Measurements from ENCODE around the gene SH2D5. TPM values are rescaled to one million over a fixed set of nuclear protein-coding genes. Genes with fewer than 3 reads are reported as not detected.
A peak's percentile ranks its signal among the peaks of the same experiment; 100 is the strongest.
"Not testable (repeated sequence)": the region's sequence is repeated elsewhere in the genome, so short reads cannot be mapped to it uniquely, and the experiment has no call there.

SH2D5 gene
- total and polyA plus RNA-seq, 2 experiments from 2014 or later, result 0.53 to 1.1 TPM

- Histone ChIP-seq H3K4me3 (no peak overlapping the region), H3K36me3 (replicated peaks; ENCODE audit: insufficient read depth, low read depth) (no peaks in the 10 kb centered on the region), H3K79me2 (no peaks in the 10 kb centered on the region), H4K20me1 (ENCODE audit: insufficient read depth, poor library complexity, severe bottlenecking) (no peaks in the 10 kb centered on the region), H3K9me3 (ENCODE audit: low read depth) (no peaks in the 10 kb centered on the region), H3K27ac (no peak overlapping the region), H3K27me3 (peaks cover 22% of the 10 kb centered on the region), H3K9me2 (replicated peaks; ENCODE audit: insufficient read depth) (no peaks in the 10 kb centered on the region), H2AFZ (no peak overlapping the region), H3K4me1 (ENCODE audit: insufficient read depth) (no peaks in the 10 kb centered on the region), H3K4me2 (no peak overlapping the region)
- DNase-seq (ENCODE audit: low spot score), result no peak
- no peak for TF ChIP-seq EZH2phosphoT487 (IDR thresholded peaks at IDR 0.05; ENCODE audit: low read depth, severe bottlenecking, unreplicated experiment)
- WGBS (ENCODE audit: low lambda C conversion rate, missing lambda C conversion rate), result 95% methylated on average over 12 of the region's 12 CpGs
Observed at GRCh38 chr1:20720631-20721091, 11.8 kb downstream of the SH2D5 start.

- H4K20me1 ChIP-seq (ENCODE audit: insufficient read depth, poor library complexity, severe bottlenecking), result no peaks in the 10 kb centered on the region
- no peak overlapping the region for H3K27ac ChIP-seq
- H2AFZ ChIP-seq, result no peak overlapping the region
- H3K4me2 ChIP-seq, result no peak overlapping the region
- no peak overlapping the region for H3K4me3 ChIP-seq
- H3K79me2 ChIP-seq, result no peaks in the 10 kb centered on the region
- H3K9me2 ChIP-seq (replicated peaks; ENCODE audit: insufficient read depth), result no peaks in the 10 kb centered on the region
- WGBS (ENCODE audit: low lambda C conversion rate, missing lambda C conversion rate), result 86% methylated on average over 5 of the region's 5 CpGs
- H3K9me3 ChIP-seq (ENCODE audit: low read depth), result no peaks in the 10 kb centered on the region
- H3K4me1 ChIP-seq (ENCODE audit: insufficient read depth), result no peaks in the 10 kb centered on the region
- TF ChIP-seq, protein P1, sequence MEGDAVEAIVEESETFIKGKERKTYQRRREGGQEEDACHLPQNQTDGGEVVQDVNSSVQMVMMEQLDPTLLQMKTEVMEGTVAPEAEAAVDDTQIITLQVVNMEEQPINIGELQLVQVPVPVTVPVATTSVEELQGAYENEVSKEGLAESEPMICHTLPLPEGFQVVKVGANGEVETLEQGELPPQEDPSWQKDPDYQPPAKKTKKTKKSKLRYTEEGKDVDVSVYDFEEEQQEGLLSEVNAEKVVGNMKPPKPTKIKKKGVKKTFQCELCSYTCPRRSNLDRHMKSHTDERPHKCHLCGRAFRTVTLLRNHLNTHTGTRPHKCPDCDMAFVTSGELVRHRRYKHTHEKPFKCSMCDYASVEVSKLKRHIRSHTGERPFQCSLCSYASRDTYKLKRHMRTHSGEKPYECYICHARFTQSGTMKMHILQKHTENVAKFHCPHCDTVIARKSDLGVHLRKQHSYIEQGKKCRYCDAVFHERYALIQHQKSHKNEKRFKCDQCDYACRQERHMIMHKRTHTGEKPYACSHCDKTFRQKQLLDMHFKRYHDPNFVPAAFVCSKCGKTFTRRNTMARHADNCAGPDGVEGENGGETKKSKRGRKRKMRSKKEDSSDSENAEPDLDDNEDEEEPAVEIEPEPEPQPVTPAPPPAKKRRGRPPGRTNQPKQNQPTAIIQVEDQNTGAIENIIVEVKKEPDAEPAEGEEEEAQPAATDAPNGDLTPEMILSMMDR (IDR thresholded peaks at IDR 0.05; ENCODE audit: poor library complexity), result no peak
- TF ChIP-seq EZH2 (IDR thresholded peaks at IDR 0.05; ENCODE audit: borderline replicate concordance), result no peak
- TF ChIP-seq EZH2phosphoT487 (IDR thresholded peaks at IDR 0.05; ENCODE audit: low read depth, severe bottlenecking, unreplicated experiment), result no peak
- H3K27me3 ChIP-seq, result peaks cover 22% of the 10 kb centered on the region
- DNase-seq (ENCODE audit: low spot score), result no peak
- no peaks in the 10 kb centered on the region for H3K36me3 ChIP-seq (replicated peaks; ENCODE audit: insufficient read depth, low read depth)
Observed at GRCh38 chr1:20719871-20720620, 12.5 kb downstream of the SH2D5 start.

- Histone ChIP-seq H3K36me3 (replicated peaks; ENCODE audit: insufficient read depth, low read depth) (no peaks in the 10 kb centered on the region), H3K27me3 (peaks cover 22% of the 10 kb centered on the region), H3K79me2 (no peaks in the 10 kb centered on the region), H3K4me2 (no peak overlapping the region), H3K4me1 (ENCODE audit: insufficient read depth) (no peaks in the 10 kb centered on the region), H3K9me3 (ENCODE audit: low read depth) (no peaks in the 10 kb centered on the region), H2AFZ (no peak overlapping the region), H3K9me2 (replicated peaks; ENCODE audit: insufficient read depth) (no peaks in the 10 kb centered on the region), H4K20me1 (ENCODE audit: insufficient read depth, poor library complexity, severe bottlenecking) (no peaks in the 10 kb centered on the region), H3K27ac (no peak overlapping the region), H3K4me3 (no peak overlapping the region)
- TF ChIP-seq EZH2 (IDR thresholded peaks at IDR 0.05; ENCODE audit: borderline replicate concordance) (no peak), EZH2phosphoT487 (IDR thresholded peaks at IDR 0.05; ENCODE audit: low read depth, severe bottlenecking, unreplicated experiment) (no peak)
- TF ChIP-seq, protein P1 (IDR thresholded peaks at IDR 0.05; ENCODE audit: poor library complexity), result no peak
- 96% methylated on average over 8 of the region's 8 CpGs for WGBS (ENCODE audit: low lambda C conversion rate, missing lambda C conversion rate)
- no peak for DNase-seq (ENCODE audit: low spot score)
Observed at GRCh38 chr1:20719261-20719660, 13.2 kb downstream of the SH2D5 start.

DNA sequence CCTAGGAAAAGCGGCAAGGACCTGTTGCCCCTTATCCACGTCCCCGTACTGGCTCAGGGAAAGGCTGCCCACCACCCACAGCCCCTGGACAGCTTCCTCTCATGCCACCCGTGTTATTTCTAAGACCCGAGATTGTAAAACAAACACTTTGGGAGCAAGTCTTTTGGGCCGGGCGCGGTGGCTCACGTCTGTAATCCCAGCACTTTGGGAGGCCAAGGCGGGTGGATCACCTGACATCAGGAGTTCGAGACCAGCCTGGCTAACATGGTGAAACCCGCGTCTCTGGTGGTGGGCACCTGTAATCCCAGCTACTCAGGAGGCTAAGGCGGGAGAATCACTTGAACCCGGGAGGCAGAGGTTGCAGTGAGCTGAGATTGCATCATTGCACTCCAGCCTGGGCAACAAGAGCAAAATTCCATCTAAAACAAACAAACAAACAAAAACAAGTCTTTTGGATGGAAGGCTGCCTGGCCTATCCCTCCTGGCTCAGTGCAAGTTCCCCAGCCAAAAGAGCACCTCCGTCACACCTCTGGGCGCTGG lies 14.1 kb downstream of the SH2D5 start:
- H3K79me2 ChIP-seq; H3K9me2 ChIP-seq (replicated peaks; ENCODE audit: insufficient read depth); H3K36me3 ChIP-seq (replicated peaks; ENCODE audit: insufficient read depth, low read depth); H3K4me1 ChIP-seq (ENCODE audit: insufficient read depth); H3K27ac ChIP-seq; H3K9me3 ChIP-seq (ENCODE audit: low read depth); DNase-seq (ENCODE audit: low spot score); H4K20me1 ChIP-seq (ENCODE audit: insufficient read depth, poor library complexity, severe bottlenecking): not testable (repeated sequence)
- Histone ChIP-seq H3K4me2 (peak overlapping the region; percentile 88), H3K4me3 (peak overlapping the region; percentile 36), H3K27me3 (peaks cover 22% of the 10 kb centered on the region), H2AFZ (peak overlapping the region; percentile 63)
- WGBS (ENCODE audit: low lambda C conversion rate, missing lambda C conversion rate), result 62% methylated on average over 17 of the region's 17 CpGs

Data from hepatocyte (in vitro differentiated cells).